HG03565 (cell line): Measurements from ENCODE around the gene USP36.

Source experiments
- ATAC-seq: cut with Tn5 transposase; IDR thresholded peaks from one replicate; pipeline ENCODE4 v1.9.1; 2021; ENCODE audit warnings: mild to moderate bottlenecking, moderate library complexity; ENCODE audit not compliant: unreplicated experiment

The USP36 gene

GRCh38 chr17:78839235-78839761 lies 1.3 kb downstream of the USP36 start:
- ATAC-seq: no peak

GRCh38 chr17:78838574-78839005 lies 2.0 kb downstream of the USP36 start:
- no peak for ATAC-seq

GRCh38 chr17:78836420-78837021 lies 4.1 kb downstream of the USP36 start:
- no peak for ATAC-seq

GRCh38 chr17:78834571-78834970 lies 6.0 kb downstream of the USP36 start:
- ATAC-seq: no peak

- no peak for ATAC-seq
Observed at GRCh38 chr17:78832541-78832810, 8.1 kb downstream of the USP36 start.

GRCh38 chr17:78831688-78832540 lies 8.7 kb downstream of the USP36 start:
- ATAC-seq: no peak

- ATAC-seq: no peak
Observed at GRCh38 chr17:78829477-78829876, 11.1 kb downstream of the USP36 start.

GRCh38 chr17:78828470-78829185 lies 12.0 kb downstream of the USP36 start:
- ATAC-seq: no peak

GRCh38 chr17:78826836-78827509 lies 13.6 kb downstream of the USP36 start:
- no peak for ATAC-seq

- no peak for ATAC-seq
Observed at GRCh38 chr17:78826421-78826820, 14.2 kb downstream of the USP36 start.

GRCh38 chr17:78825696-78826095 lies 14.9 kb downstream of the USP36 start:
- no peak for ATAC-seq

GRCh38 chr17:78824240-78824639 lies 16.4 kb downstream of the USP36 start:
- ATAC-seq: no peak

GRCh38 chr17:78823282-78824046 lies 17.1 kb downstream of the USP36 start:
- no peak for ATAC-seq

- ATAC-seq: no peak
Observed at GRCh38 chr17:78822552-78822951, 18.1 kb downstream of the USP36 start.

GRCh38 chr17:78821961-78822360 lies 18.7 kb downstream of the USP36 start:
- no peak for ATAC-seq

- no peak for ATAC-seq
Observed at GRCh38 chr17:78820841-78821240, 19.8 kb downstream of the USP36 start.

- ATAC-seq: no peak
Observed at GRCh38 chr17:78819806-78820792, 20.5 kb downstream of the USP36 start.

GRCh38 chr17:78819402-78819801 lies 21.2 kb downstream of the USP36 start:
- no peak for ATAC-seq

- ATAC-seq: no peak
Observed at GRCh38 chr17:78818932-78819331, 21.7 kb downstream of the USP36 start.
